HG03354 (cell line): Measurements from ENCODE around the gene CDK9.
"Not testable (repeated sequence)": the region's sequence is repeated elsewhere in the genome, so short reads cannot be mapped to it uniquely, and the experiment has no call there.

Experiments
- ATAC-seq: cut with Tn5 transposase; IDR thresholded peaks from one replicate; pipeline ENCODE4 v1.9.1; 2021; ENCODE audit warnings: mild to moderate bottlenecking; ENCODE audit not compliant: unreplicated experiment, poor library complexity, severe bottlenecking

Gene CDK9

DNA sequence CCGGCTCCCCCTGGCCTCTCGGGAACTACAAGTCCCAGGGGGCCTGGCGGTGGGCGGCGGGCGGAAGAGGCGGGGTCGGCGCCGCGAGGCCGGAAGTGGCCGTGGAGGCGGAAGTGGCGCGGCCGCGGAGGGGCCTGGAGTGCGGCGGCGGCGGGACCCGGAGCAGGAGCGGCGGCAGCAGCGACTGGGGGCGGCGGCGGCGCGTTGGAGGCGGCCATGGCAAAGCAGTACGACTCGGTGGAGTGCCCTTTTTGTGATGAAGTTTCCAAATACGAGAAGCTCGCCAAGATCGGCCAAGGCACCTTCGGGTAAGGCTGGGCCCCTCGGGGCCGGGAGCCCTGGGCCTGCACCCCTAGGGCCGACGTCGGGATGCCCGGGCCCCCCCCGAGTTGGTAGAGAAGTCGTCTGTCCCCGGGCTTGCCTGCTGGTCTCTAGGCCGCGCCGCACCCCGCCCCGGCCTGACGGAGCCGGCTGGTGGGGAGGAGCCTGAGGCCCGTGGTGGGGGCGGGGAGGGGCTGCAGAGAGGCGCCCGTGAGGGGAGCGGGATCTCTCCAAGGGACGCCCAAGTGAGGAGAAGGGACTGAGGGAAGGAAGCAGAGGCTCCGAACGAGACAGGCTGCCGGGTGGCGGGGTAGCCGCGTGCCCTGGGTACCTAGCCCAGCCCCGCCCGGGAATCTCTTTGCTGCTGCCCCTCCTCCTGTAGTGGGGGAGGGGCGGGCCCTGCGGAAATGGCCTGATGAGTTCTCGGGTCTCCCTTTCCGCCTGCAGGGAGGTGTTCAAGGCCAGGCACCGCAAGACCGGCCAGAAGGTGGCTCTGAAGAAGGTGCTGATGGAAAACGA lies at the start of gene CDK9:
TSS of gene CDK9 (plus strand) at position 102 of the 840 bp plus-strand sequence. CDS start at position 217, 115 bp downstream.
- peak; percentile 74 for ATAC-seq

DNA sequence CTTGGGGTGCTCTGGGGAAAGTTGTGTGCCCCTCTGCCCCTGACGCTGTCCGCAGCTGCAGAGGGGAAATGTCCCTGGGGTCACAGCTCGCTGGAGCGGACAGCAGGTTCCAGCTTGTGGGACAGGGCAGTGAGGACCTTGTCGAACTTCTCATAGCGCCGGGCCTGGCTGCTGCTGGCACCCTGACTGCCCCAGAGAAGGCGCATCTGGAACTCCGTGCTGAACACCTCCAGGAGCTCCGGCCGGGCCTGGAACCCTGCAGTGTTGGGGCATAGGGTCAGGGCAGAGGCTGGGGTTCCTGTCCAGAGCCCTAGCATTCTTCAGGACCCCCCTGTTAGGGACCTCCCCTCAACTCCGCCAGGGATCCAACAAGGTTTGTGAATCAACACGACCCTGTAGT lies 47.2 kb upstream of the CDK9 start:
- no peak for ATAC-seq

DNA sequence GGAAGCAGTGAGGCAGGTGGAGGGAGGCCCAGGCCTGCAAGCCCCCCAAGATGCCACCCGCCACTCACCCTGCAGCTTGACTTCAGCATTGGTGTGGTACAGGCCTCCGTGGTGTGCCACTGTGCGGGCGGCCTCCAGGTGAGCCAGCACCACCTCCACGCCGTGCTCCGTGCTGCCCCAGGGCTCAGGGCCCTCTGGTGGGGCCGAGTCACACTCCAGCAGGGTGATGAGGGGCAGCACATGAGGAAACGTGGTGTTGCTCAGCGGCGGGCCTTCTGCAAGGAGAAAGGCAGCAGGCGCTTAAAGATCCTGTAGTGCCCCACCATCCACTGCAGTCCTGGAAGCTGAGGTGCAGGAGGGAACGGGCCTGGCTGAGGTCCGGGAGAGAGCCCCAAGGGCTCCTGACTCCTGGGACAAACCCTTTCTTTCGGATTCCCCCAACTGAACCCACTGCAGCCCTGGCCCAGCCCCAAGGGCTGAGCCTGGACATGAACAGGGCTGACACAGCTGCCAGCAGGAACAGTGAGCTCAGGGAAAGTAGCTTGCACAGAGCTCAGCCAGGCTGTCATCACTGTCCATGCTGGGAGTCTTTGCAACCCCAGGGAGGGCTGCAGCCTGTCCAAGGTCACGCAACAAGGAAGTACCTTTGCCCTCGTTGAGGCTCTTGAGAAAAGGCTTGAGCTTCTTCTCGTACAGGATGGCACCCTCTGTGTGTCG lies 46.1 kb upstream of the CDK9 start:
- no peak for ATAC-seq

DNA sequence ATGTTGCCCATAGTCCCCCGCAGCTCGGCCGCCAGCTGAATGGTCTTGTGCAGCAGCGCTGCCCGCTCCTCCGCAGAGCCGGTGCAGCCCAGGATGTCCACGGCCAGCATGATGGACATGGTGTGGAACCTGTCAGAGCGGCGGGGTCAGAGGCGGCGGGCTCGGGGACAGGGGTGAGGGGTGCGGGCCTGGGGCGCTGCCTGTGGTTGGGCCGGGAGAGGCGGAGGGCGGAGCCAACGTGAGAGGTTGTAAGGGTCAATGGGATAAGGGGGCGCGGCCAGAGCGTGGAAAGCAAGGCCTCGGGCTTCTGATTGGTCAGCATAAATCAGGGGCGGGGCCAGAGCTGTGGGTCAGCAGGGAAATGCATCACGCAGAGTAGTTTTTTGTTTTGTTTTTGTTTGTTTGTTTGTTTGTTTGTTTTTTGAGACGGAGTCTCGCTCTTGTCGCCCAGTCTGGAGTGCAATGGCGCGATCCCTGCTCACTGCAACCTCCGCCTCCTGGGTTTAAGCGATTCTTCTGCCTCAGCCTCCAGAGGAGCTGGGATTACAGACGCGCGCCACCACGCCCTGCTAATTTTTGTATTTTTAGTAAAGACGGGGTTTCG lies 43.9 kb upstream of the CDK9 start:
- ATAC-seq: no peak

DNA sequence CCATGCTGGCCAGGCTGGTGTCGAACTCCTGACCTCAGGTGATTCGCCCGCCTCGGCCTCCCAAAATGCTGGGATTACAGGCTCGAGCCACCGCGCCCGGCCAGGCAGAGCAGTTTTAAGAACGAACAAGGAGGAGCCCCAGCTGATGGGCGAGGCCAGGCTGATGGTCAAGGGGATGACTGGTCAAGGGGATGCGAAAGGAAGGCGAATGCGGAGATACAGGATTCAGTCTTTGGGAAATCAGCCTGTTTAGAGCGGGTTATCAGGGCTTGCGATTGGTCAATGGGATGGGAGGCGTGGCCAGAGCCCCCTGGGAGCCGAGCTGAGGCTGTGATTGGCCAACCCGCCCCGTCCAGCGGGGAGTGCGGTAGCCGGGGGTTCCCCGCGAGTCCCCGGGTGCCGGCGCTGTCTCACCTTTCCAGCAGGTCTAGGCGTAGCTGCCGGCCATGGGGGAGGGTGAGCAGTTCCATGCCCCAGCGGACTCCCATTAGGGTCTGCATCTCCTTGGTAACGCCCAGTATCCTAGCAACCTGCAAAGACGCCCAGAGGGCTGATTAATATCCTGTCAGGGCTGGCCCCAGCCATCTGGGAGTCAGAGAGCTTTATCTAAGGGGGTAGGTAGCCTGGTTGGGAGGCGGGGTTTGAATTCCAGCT lies 43.3 kb upstream of the CDK9 start:
- no peak for ATAC-seq

DNA sequence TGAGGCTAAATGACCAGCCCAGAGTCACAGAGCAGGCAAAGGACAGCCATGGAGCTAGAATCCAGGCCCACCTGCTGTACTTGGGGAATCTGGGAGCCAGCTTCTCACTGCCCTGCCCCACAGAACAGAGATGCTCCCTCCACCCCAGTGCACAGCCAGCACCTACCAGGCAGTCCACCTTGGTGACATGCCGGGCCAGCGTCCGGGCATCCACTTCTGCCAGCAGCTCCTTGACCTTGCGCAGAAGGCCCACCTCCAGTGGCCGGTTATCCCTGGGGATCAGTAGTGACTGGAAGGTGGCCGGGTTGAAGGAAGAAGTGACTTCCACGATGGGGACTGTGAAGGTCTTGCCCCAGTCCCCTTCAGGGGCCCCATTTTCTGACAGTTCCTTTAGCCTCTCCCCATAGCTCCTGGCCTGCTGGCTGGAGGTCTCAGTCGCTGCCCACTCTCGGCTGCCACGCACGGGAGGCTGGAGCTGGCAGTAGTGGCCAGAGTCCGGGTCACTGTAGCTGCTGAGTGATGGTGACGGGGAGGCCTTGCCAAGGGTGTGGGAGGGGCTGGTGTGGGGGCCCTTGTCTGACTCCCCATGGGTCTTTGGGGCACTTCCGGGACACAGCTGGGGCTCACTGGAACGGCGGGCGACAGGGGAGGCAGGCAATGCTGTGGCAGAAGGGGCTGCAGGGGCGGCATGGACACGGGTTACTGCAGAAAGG lies 41.3 kb upstream of the CDK9 start:
- ATAC-seq: no peak

DNA sequence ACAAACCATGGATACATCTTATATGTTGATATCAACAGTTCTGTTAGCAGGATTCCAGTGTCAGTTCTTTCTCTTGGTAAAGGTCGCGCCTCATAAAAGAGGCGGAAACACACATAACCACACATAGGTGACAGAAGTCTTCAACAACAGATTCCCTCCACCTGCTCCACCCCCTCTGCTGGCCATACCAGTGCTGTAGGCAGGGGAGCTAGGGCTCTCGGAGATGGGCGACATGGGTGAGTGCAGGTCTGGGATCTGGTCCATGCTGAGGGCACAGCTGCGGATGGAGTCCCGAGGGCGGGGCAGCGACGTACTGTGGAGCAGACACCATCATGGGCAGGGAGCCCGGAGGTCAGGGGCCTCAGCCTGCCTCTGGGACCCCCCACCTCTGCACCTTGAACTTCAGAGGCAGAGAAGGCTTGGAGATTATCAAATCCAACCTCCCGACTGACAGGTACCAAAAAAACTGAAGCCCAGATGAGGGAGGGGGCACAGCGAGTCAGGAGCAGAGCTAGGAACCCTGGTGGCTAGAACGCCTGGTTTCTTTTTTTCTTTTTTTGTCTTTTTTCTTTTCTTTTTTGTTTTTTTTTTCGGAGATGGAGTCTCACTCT lies 38.8 kb upstream of the CDK9 start:
- ATAC-seq: no peak

DNA sequence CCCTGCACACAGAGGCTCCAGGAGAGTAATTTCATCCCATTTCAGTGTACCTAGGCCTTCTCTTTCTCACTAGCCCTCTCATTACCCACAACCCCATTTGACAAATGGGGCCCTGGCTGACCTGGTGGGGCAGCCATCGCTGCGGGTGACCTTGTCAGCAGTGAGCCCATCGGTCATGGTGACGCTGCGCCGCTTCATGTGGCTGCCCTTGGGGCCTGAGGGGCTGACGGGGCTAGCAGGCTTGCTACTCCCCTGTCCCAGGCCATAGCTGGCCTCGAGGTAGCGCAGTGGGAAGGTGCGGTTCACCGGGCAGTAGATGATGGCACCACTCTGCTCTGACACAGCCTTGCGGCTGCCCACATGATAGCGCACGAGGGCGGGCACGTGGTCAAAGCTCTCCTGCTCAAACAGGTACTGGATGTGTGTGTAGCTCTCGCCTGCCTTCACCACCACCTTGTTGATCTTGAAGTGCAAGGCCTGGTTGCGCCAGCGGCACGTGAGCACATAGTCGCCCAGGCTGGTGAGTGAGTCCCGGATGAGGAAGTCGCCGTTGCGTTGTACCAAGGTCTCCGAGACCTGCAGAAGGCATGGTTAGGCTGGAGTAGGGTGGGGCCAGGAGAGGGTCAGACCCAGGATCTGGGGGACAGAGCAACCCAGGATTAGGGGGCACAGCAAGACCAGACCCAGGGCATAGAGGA lies 36.6 kb upstream of the CDK9 start:
- no peak for ATAC-seq

DNA sequence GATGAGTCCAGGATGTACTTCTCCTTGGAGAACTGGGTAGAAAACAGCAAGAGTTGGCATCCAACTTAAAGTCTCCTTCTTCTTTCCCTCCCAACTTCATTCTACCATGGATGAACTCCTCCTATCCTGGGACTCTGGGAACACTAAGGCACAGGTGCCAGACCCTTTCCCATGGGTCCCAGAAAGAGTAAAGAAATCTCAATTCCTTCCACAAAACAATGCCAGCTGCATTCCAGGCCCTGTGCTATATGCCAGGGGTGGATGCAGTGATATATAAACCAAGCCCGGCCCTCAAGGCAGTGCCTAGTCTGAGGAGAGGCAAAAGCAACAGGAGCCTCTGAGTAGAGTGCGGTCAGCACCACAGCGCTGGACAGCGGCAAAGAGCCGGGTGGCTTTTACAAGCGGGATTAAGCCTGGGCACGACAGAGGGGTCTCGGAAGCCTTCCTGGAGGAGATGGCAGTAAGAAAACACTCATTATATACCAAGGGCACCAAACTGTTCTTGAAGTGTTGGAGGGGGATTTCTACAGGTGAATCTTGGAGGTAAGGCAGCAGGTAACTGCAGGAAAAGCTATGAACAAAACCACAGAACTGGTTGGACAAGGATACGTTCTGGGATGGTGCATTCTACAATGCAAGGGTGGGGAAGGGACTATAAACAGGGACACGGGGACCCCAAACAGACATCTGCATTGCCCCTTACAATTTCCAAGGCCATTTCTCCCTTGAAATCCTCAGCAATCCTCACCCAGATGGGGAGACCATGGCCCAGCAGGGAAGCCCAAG lies 34.4 kb upstream of the CDK9 start:
- ATAC-seq: no peak

DNA sequence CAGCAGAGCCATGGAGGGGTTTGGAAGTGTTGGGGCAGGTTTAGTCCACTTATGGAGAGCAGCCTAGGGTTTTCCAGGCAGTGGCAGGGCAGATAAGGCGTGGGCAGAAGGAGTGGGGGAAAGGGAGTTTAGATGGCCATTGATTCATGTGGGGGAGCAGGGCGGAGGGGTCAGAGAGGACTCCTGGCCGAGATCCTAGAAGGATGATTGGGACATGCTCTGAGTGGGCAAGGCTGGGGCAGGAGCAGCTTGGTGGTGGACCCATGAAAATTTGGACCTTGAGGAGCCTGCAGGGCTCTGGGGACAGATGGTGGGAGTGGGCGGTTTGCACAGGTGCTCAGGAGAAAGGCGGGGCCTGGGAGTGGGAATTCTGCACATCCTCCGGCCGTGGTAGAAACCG lies 32.7 kb upstream of the CDK9 start:
- ATAC-seq: no peak

DNA sequence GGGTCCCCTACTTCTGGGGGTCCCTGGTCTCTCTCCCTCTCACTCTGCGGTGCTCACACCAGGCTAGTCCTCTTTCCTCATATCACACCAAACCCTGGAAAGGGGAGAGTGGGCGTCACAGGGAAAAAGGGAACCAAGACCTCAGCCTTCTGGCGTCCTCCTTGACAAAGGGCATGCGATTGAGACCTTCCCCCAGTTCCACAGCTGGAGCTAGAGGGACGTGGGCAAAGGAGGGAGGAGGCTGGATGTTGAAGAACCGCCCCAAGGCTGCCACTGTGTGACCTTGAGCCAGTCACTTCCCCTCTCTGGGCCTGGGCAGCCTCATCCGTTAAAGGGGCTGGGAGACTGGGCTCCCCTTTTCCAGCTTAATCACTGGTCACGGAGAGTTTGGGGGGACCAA lies 32.2 kb upstream of the CDK9 start:
- no peak for ATAC-seq

DNA sequence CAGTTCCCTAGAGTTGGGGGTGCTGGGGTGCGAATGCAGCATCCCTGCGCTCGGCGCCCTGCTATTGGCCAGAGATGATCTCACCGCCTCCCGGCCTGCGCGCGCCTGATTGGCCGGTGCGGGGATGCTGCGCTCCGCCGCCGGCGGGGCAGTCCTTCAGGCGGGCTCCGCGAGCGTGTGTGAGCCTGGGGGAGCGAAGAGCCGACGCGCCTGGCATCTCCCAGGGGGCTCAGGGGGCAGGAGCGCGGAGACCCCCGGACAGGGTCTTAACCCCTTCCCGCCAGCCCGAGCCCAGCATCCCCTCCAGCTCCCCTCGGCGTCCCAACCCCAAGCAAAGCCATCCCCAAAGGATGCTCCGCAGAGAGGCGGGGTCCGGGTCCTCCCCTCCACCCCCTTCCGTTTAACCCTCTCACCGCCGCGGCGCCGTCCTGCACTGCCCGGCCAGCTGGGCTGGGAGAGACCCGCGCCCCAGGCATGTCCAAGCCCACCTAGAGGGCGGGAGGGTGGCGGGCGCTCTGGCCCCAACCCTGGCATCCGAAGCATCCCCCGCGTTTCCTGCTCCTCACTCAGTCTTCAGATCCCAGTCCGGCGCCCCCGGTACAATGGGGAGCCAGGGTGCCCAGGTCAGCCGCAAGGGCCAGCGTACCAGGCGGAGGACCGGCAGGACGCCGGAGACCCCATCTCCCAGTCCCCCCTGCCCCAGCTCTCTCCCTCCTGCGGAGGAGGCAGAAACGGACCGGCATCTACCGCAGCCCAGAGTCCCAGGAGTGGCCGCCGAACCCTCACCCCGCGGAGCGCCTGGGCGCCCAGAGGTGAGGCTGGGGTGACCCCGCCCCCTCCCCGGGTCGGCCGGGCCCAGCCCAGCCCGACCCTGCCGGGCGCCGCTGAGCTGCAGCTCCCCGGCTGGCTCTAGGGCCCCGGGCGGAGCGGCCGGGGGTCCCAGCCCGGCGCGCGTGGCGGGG lies 31.5 kb upstream of the CDK9 start:
- no peak for ATAC-seq

DNA sequence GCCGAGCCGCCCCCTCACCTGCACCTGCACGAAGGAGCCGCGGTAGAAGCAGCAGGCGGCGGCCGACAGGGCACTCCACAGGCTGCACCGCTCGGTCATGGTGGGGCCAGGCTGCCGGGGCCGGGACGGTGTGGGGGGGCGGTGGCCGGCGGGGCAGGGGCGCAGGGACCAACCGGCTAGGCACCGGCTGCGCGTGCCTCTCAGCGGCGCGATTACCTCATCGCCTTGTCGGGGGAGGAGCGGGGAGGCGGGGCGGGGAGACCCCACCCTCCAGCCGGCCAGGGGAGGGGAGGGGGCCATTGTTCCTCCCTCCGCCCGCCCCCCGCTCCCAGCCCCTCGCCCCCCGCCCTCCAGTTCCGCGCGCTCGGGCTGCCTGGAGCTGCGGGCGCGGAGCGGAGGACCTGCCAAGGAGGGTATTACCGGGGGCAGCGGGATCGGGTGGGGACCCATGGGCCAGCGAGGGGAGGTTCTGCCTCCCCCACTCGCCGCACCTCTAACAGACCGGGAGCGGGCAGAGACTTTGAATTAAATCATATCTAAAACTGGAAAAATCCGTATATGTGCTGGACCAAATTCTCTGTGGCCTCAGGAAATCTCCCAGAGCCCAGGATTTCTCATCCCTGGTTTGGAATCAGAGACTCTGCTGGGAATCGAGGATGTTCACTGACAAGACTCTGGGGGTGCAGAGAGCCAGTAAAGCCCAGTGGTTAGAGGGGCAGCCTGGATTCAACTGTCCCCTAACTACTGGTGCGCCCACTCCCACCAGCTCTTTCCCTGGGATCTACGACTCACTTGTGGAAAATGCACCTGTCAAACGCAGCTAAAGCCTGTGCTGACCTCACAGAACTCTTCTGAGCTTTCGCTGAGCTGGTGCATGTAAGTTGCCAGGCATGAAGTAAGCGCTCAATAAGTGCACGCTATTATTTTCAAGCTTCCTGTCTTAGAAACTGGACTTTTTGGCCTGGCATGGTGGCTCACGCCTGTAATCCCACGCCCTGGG lies 30.5 kb upstream of the CDK9 start:
- ATAC-seq: no peak

DNA sequence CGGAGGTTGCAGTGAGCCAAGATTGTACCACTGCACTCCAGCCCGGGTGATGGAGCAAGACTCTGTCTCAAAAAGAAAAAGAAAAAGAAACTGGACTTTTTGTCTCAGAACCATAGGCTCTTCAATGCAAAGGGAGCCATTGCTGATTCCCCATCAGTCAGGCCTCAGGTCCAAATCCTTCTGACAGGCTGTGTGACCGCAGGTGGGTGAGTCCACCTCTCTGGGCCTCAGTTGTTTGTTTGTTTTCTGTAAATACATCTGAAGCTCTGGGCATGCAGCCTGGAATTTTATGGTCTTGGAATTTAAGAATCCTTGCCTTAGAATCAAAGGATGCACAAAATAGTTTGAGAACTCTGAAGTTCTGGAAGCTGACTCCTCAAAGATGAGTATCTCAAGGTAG lies 29.6 kb upstream of the CDK9 start:
- no peak for ATAC-seq

DNA sequence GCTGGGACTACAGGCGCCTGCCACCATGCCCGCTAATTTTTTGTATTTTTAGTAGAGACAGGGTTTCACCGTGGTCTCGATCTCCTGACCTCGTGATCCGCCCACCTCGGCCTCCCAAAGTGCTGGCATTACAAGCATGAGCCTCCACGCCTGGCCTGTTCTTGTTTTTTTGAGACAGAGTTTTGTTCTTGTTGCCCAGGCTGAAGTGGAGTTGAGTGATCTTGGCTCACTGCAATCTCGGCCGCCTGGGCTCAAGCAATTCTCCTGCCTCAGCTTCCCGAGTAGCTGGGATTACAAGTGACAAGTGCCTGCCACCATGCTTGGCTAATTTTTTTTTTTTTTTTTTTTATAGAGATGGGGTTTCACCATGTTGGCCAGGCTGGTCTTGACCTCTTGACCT lies 29.1 kb upstream of the CDK9 start:
- ATAC-seq: not testable (repeated sequence)

DNA sequence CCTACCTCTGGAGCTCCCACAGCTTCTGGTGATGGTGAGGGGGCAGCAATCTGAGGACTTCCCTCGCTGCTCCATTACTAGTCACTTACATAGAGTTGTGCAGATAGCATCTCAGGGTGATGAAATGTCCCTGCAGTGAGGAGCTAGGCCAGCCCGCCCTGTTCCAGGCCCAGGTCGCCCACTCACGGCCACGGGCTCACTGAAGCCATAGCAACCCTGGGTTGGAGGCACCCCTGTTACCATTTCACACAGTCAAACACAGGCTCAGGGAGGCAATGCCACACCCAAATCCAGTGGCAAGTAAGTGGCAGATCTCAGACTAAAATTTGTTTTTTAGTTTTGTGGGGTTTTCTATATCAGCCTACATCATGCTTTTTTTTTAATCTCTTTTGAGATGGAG lies 27.0 kb upstream of the CDK9 start:
- ATAC-seq: no peak
